ENCODE results near the gene DRD4.

DRD4 gene

DNA sequence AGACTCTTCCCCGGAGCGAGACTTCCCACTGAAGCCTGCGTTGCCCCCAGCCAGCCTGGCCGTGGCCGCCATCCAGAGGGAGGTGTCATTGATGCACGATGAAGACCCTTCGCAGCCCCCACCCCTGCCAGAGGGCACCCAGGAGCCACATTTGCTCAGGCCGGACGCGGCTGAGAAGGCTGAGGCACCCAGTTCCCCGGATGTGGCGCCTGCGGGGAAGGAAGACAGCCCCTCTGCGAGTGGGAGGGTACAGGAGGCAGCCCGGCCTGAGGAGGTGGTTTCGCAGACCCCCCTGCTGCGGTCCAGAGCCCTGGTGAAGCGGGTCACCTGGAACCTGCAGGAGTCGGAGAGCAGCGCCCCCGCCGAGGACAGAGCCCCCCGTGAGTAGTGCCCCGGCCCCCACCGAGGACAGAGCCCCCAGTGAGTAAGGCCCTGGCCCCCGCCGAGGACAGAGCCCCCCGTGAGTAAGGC, 27.7 kb upstream of the DRD4 start:
- H3K36me3 ChIP-seq (ENCODE audit: control insufficient read depth in 1 of 2, insufficient read depth in 2 of 2, low read length in 2 of 2), result peaks cover 65 to 92% of the 10 kb centered on the region in 2 donors
- no peak overlapping the region for H3K27ac ChIP-seq (ENCODE audit: low read depth, low read length)
- peaks cover 35% of the 10 kb centered on the region in 2 donors for H3K4me1 ChIP-seq (ENCODE audit: control insufficient read depth in 1 of 2, insufficient read depth in 2 of 2, low read length in 2 of 2)
- no peak overlapping the region for H3K9ac ChIP-seq (ENCODE audit: low read depth in 1 of 2, low read length in 2 of 2)
- no peak overlapping the region for H3K4me3 ChIP-seq (ENCODE audit: low read depth in 1 of 2, low read length in 2 of 2)
- H3K27me3 ChIP-seq (ENCODE audit: control insufficient read depth in 1 of 2, insufficient read depth in 2 of 2, low read length in 2 of 2), result no peaks in the 10 kb centered on the region
- H3K9me3 ChIP-seq (ENCODE audit: control insufficient read depth in 1 of 2, low read length in 2 of 2), result no peaks in the 10 kb centered on the region

DNA sequence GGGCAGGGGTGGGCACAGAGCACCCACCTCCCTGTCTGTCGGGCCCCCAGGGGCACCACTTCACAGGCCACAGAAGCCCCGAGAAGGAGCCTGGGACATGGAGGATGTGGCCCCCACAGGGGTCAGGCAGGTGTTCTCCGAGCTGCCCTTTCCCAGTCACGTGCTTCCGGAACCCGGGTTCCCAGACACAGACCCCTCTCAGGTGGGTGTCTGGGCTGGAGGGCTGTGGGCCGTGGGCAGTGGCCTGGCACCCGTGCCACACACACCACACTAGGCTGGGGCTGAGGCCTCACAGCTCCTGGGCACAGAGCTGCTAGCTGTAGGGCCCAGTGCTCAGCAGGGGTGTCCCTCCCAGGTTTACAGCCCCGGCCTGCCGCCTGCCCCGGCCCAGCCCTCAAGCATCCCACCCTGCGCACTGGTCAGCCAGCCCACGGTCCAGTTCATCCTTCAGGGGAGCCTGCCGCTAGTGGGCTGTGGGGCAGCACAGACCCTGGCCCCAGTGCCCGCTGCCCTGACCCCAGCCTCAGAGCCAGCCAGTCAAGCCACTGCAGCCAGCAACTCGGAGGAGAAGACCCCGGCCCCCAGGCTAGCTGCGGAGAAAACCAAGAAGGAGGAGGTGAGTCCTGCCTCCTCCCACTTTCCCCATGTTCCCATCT, 26.8 kb upstream of the DRD4 start:
- no peak overlapping the region for H3K9ac ChIP-seq (ENCODE audit: low read depth in 1 of 2, low read length in 2 of 2)
- H3K27ac ChIP-seq (ENCODE audit: low read depth, low read length), result no peak overlapping the region
- peaks cover 43 to 44% of the 10 kb centered on the region in 2 donors for H3K4me1 ChIP-seq (ENCODE audit: control insufficient read depth in 1 of 2, insufficient read depth in 2 of 2, low read length in 2 of 2)
- no peak overlapping the region for H3K4me3 ChIP-seq (ENCODE audit: low read depth in 1 of 2, low read length in 2 of 2)
- peaks cover 56 to 86% of the 10 kb centered on the region in 2 donors for H3K36me3 ChIP-seq (ENCODE audit: control insufficient read depth in 1 of 2, insufficient read depth in 2 of 2, low read length in 2 of 2)
- H3K27me3 ChIP-seq (ENCODE audit: control insufficient read depth in 1 of 2, insufficient read depth in 2 of 2, low read length in 2 of 2), result no peaks in the 10 kb centered on the region
- H3K9me3 ChIP-seq (ENCODE audit: control insufficient read depth in 1 of 2, low read length in 2 of 2), result no peaks in the 10 kb centered on the region

DNA sequence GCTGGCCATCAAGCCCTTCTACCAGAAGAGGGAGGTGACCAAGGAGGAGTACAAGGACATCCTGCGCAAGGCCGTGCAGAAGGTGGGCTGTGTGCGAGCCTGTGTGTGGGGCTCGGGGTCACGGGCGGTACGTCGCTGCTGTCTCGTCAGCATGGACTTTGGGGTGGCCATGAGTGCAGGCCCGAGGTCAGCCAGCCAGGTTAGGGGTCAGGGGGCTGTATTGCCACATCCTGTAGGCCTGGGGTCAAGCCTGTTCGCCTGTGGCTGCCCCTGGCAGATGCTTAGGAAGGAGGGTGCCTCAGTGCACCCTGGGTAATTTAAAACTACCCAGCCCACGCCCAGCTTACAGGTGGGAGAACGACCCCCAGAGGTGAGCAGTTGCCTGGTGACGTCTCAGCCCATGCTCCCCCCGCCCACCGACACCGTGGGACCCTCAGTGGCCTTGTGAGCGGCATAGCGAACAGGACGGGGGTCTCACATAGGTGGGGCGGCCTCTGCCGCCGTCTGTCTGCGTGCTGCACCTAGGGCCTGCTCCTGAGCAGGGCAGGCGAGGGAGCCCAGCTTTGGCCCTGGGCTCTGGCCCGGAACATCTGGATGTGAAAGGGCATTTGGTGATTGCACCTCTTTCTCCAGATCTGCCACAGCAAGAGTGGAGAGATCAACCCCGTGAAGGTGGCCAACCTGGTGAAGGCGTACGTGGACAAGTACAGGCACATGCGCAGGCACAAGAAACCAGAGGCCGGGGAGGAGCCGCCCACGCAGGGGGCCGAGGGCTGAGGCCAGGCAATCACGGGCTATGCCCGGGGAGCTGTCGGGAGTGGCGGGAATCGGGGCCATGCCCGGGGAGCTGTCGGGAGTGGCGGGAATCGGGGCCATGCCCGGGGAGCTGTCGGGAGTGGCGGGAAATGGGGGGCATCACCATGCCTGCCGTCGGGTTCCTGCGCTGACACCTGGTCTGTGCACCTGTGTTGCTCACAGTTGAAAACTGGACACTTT, 25.8 kb upstream of the DRD4 start:
- Histone ChIP-seq H3K36me3 (ENCODE audit: control insufficient read depth in 1 of 2, insufficient read depth in 2 of 2, low read length in 2 of 2) (peaks cover 49 to 76% of the 10 kb centered on the region in 2 donors), H3K4me1 (ENCODE audit: control insufficient read depth in 1 of 2, insufficient read depth in 2 of 2, low read length in 2 of 2) (peaks cover 45% of the 10 kb centered on the region in 2 donors), H3K27me3 (ENCODE audit: control insufficient read depth in 1 of 2, insufficient read depth in 2 of 2, low read length in 2 of 2) (no peaks in the 10 kb centered on the region), H3K4me3 (ENCODE audit: low read depth in 1 of 2, low read length in 2 of 2) (no peak overlapping the region), H3K9me3 (ENCODE audit: control insufficient read depth in 1 of 2, low read length in 2 of 2) (no peaks in the 10 kb centered on the region), H3K9ac (ENCODE audit: low read depth in 1 of 2, low read length in 2 of 2) (no peak overlapping the region), H3K27ac (ENCODE audit: low read depth, low read length) (no peak overlapping the region)

DNA sequence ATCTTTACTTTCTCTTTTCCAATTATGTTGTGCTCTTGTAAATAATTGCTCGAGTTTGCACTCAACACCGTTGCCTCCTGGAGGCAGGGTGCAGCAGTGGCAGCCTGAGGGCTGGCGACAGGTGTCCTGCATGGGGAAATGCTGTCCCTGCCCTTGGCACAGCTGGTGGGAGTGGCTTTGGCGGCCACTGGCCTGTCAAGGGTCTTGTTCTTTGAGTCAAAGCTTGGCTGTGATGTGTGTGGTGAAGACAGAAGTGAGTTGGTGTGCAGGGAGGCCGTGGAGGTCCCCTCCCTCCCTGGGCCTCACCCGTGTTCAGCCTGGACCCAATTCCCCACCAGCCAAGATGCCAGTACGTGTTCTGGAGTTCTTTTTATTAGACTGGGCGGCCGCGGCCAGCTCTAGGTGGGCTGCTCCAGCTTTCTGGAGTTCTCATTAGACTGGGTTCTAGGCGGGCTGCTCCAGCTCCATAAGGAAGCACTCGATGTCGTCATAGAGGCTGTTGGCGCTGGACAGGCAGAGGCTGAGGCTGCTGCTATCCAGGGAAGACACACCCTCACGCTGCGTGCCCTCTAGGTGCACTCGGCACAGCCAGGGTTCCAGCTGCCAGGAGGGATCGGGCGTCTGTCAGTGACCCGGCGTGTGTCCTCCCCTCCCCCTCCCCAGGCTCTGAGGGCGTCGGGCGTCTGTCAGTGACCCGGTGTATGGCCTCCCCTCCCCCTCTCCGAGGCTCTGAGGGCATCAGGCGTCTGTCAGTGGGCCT, 24.7 kb upstream of the DRD4 start:
- H3K9me3 ChIP-seq (ENCODE audit: control insufficient read depth in 1 of 2, low read length in 2 of 2), result no peaks in the 10 kb centered on the region
- H3K4me3 ChIP-seq (ENCODE audit: low read depth in 1 of 2, low read length in 2 of 2), result no peak overlapping the region
- H3K27ac ChIP-seq (ENCODE audit: low read depth, low read length), result peak overlapping the region; percentile 62
- H3K4me1 ChIP-seq (ENCODE audit: control insufficient read depth in 1 of 2, insufficient read depth in 2 of 2, low read length in 2 of 2), result peaks cover 45 to 49% of the 10 kb centered on the region in 2 donors
- H3K9ac ChIP-seq (ENCODE audit: low read depth in 1 of 2, low read length in 2 of 2), result peak overlapping the region; percentile 41 to 43
- H3K27me3 ChIP-seq (ENCODE audit: control insufficient read depth in 1 of 2, insufficient read depth in 2 of 2, low read length in 2 of 2), result no peaks in the 10 kb centered on the region
- peaks cover 42 to 65% of the 10 kb centered on the region in 2 donors for H3K36me3 ChIP-seq (ENCODE audit: control insufficient read depth in 1 of 2, insufficient read depth in 2 of 2, low read length in 2 of 2)

DNA sequence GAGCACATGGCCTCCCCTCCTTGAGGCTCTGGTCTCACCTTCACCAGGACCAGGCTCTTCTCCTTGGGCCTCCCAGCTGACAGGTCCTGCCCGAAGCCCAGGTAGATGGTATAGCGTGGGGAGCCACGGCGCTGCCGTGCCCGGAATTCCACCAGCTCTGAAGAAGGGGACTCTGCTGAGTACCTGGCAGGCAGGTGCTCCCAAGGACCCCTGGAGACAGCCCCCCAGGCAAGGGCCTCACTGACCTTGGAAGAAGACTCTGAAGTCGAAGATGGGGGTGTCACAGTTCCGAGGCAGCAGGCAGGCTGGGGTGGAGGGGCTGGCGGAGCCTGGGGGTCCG, 24.1 kb upstream of the DRD4 start:
- H3K27ac ChIP-seq (ENCODE audit: low read depth, low read length), result peak overlapping the region; percentile 62
- no peaks in the 10 kb centered on the region for H3K27me3 ChIP-seq (ENCODE audit: control insufficient read depth in 1 of 2, insufficient read depth in 2 of 2, low read length in 2 of 2)
- no peaks in the 10 kb centered on the region for H3K9me3 ChIP-seq (ENCODE audit: control insufficient read depth in 1 of 2, low read length in 2 of 2)
- H3K36me3 ChIP-seq (ENCODE audit: control insufficient read depth in 1 of 2, insufficient read depth in 2 of 2, low read length in 2 of 2), result peaks cover 37 to 59% of the 10 kb centered on the region in 2 donors
- H3K4me1 ChIP-seq (ENCODE audit: control insufficient read depth in 1 of 2, insufficient read depth in 2 of 2, low read length in 2 of 2), result peaks cover 45 to 49% of the 10 kb centered on the region in 2 donors
- no peak overlapping the region for H3K4me3 ChIP-seq (ENCODE audit: low read depth in 1 of 2, low read length in 2 of 2)
- peak overlapping the region in 1 of 2 donors; percentile 25 for H3K9ac ChIP-seq (ENCODE audit: low read depth in 1 of 2, low read length in 2 of 2)

DNA sequence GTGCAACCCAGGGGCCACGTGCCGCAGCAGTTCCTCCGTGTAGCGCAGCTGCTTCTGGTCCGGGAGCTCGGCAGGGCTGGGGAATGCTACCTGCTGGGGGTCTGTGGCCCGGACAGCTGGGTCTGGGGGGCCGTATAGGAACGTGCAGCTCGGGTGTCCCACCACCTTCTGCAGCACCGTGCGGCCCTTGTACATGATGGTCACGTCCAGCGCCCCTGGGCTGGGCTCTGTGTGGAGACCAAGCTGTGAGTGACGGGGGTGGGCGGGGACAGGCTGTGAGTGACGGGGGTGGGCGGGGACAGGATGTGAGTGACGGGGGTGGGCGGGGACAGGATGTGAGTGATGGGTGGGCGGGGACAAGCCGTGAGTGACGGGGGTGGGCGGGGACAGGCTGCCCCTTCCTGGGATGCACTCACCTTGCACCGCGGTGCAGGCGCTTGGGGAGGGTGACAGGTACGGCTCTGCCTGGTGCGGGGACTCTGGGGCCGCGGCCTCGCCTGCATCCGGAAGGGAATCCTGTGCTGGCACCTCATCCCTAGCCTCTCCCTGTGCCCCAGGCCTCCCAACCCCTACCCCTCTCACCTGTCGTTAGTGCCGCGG, 23.6 kb upstream of the DRD4 start:
- H3K9ac ChIP-seq (ENCODE audit: low read depth in 1 of 2, low read length in 2 of 2), result peak overlapping the region in 1 of 2 donors; percentile 97
- no peaks in the 10 kb centered on the region for H3K27me3 ChIP-seq (ENCODE audit: control insufficient read depth in 1 of 2, insufficient read depth in 2 of 2, low read length in 2 of 2)
- no peaks in the 10 kb centered on the region for H3K9me3 ChIP-seq (ENCODE audit: control insufficient read depth in 1 of 2, low read length in 2 of 2)
- H3K4me1 ChIP-seq (ENCODE audit: control insufficient read depth in 1 of 2, insufficient read depth in 2 of 2, low read length in 2 of 2), result peaks cover 45 to 49% of the 10 kb centered on the region in 2 donors
- peaks cover 31 to 60% of the 10 kb centered on the region in 2 donors for H3K36me3 ChIP-seq (ENCODE audit: control insufficient read depth in 1 of 2, insufficient read depth in 2 of 2, low read length in 2 of 2)
- H3K4me3 ChIP-seq (ENCODE audit: low read depth in 1 of 2, low read length in 2 of 2), result peak overlapping the region in 1 of 2 donors; percentile 80
- H3K27ac ChIP-seq (ENCODE audit: low read depth, low read length), result peak overlapping the region; percentile 94

DNA sequence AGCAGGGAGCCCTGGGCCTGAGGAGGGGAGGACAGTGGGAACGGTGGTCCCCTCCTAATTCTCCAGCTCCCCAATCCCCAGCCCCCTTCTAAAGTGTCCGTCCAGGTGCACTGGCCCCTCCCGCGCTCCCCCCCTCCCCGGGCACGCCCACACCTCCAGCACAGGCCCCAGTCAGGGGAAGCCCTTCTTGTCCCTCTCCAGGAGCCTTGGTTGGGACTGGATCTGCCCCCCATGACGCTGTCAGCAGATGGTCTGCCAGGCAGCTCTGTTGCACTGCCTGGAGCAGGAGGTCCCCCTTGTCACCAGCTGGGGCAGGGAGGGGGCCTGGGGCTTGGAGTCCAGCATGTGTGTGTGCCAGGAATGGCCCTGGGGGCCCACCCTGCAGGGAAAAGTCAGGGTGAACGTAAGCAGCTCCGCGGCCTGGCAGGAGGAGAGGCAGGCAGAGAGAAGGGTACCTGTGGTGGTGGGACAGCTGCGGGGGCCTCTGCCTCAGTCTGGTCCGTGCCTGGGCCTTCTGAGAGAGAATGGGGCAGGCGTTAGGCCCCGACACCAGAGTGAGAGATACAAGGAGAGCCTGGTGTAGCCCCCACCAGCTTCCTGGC, 22.9 kb upstream of the DRD4 start:
- Histone ChIP-seq H3K36me3 (ENCODE audit: control insufficient read depth in 1 of 2, insufficient read depth in 2 of 2, low read length in 2 of 2) (peaks cover 25 to 57% of the 10 kb centered on the region in 2 donors), H3K4me3 (ENCODE audit: low read depth in 1 of 2, low read length in 2 of 2) (peak overlapping the region; percentile 80 to 82), H3K9ac (ENCODE audit: low read depth in 1 of 2, low read length in 2 of 2) (peak overlapping the region; percentile 38 to 97), H3K4me1 (ENCODE audit: control insufficient read depth in 1 of 2, insufficient read depth in 2 of 2, low read length in 2 of 2) (peaks cover 45 to 49% of the 10 kb centered on the region in 2 donors), H3K27ac (ENCODE audit: low read depth, low read length) (peak overlapping the region; percentile 94), H3K9me3 (ENCODE audit: control insufficient read depth in 1 of 2, low read length in 2 of 2) (no peaks in the 10 kb centered on the region), H3K27me3 (ENCODE audit: control insufficient read depth in 1 of 2, insufficient read depth in 2 of 2, low read length in 2 of 2) (no peaks in the 10 kb centered on the region)

DNA sequence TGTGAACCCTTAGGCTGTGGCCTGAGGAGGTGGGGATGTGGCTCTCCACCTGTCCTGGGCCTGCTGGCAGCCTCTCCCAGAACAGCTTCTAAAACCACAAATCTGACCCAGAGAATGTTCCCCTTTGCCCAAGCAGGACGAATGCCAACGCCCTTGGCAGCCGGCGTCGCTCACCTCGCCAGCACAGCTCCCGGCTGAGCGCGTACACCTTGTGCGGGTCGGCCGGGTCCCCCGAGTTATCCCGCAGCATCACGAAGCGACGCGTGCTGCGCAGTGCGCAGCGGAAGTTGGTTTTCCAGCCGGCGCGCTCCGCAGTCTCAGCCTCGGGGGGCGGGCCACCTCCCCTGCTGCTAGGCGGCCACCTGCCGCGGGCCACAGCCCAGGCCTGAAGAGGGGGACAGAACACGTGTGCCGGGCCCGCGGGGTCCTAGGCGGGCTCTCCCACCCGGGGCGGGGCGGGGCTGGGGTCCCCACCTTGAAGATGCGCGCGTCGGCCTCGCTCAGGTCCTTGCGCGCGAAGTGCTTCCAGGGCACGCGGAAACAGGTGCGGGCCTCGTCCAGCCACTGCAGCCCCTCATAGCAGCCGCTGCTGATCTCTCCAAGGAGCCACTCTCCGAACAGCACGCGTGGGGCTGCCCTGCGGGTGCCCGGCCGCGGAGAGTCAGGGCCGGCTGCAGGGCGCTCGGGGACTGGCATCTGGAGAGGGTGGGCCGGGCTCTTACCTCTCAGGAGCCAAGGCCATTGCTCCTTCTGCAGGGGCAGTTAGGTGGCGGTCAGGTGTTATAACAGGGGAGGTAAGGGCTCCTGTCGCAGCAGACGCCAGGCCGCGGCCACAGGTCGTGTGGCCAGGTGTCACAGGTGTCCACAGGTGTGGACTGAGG, 22.2 kb upstream of the DRD4 start:
- Histone ChIP-seq H3K9me3 (ENCODE audit: control insufficient read depth in 1 of 2, low read length in 2 of 2) (no peaks in the 10 kb centered on the region), H3K9ac (ENCODE audit: low read depth in 1 of 2, low read length in 2 of 2) (peak overlapping the region; percentile 83 to 97), H3K4me3 (ENCODE audit: low read depth in 1 of 2, low read length in 2 of 2) (peak overlapping the region; percentile 80 to 82), H3K27me3 (ENCODE audit: control insufficient read depth in 1 of 2, insufficient read depth in 2 of 2, low read length in 2 of 2) (no peaks in the 10 kb centered on the region), H3K4me1 (ENCODE audit: control insufficient read depth in 1 of 2, insufficient read depth in 2 of 2, low read length in 2 of 2) (peaks cover 45 to 49% of the 10 kb centered on the region in 2 donors), H3K36me3 (ENCODE audit: control insufficient read depth in 1 of 2, insufficient read depth in 2 of 2, low read length in 2 of 2) (peaks cover 20 to 55% of the 10 kb centered on the region in 2 donors), H3K27ac (ENCODE audit: low read depth, low read length) (peak overlapping the region; percentile 94)
